ENCODE measurements around the gene CDK8.

DNA sequence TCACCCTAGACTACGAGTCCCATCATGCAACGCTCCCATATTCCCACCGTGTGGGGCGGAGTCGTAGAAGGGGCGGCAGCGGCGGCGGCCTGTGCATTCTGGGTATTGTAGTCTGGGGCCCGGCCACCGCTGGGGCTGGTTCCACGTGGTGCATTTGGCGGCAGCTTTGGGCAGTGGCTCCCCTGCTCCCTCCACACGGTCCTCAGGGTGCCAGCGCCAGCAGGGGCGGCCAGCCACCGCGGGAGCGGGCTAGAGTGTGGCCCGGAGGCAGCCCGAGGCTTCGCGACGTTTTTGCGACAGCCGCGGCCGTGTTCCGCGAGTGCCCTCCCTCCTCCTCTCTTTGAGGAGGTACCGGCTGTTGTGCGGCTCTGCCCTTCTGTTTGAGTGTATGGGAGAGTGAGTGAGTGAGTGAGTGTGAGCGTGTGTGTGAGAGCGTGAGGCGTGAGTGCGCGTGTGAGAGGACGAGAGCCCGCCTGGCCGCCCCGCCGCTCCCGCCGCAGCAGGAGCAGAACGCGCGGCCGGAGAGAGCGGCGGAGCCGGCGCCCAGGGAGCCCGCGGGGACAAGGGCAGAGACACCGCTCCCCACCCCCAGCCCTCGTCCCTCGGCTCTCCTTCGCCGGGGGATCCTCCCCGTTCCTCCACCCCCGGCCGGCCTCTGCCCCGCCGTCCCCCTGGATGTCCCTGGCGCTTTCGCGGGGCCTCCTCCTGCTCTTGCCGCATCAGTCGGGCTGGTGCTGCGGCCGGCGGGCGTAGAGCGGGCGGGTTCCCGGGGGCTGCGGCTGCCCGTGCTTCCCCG lies at the start of gene CDK8:
- TF ChIP-seq CTCF (IDR thresholded peaks at IDR 0.05 in 4 of 5, conservative IDR thresholded peaks at IDR 0.05 in 1 of 5) (no peak), POLR2A (IDR thresholded peaks at IDR 0.05) (peak; percentile 74 to 81)
